Fibroblast of villous mesenchyme (primary cell): ENCODE measurements around the gene FAM163B. TPM values are rescaled to one million over a fixed set of nuclear protein-coding genes. Genes with fewer than 3 reads are reported as not detected.

ENCODE experiments used
- DNase-seq: peaks from one replicate; pipeline ENCODE4 v3.0.0-alpha.2; 2010; ENCODE audit warnings: low read depth
- H3K4me3 ChIP-seq: 2 replicates; pipeline ENCODE4 v1.5.1; 2011; ENCODE audit warnings: low read depth, mild to moderate bottlenecking, low read length
- CTCF ChIP-seq: IDR thresholded peaks from 2 replicates; pipeline ENCODE4 v1.5.1; 2012; ENCODE audit warnings: low read depth, mild to moderate bottlenecking, low read length; ENCODE audit not compliant: insufficient read depth
- total RNA-seq: library from RNA; depleted of rRNA; stranded (reverse); fragments of >200 nt; gene quantifications from 2 replicates; pipeline ENCODE4 v1.2.3, GENCODE V29; 2012

The FAM163B gene
- total RNA-seq, 1 donor: not detected

GRCh38 chr9:133616643-133617405 lies 7.6 kb upstream of the FAM163B start:
- TF ChIP-seq CTCF: no peak
- DNase-seq: no peak
- H3K4me3 ChIP-seq: no peak overlapping the region

GRCh38 chr9:133615606-133616188 lies 6.5 kb upstream of the FAM163B start:
- TF ChIP-seq CTCF: no peak
- DNase-seq: no peak

GRCh38 chr9:133615186-133615585 lies 6.0 kb upstream of the FAM163B start:
- DNase-seq: no peak
- H3K4me3 ChIP-seq: no peak overlapping the region

More at GRCh38 chr9:133615606-133616188, 6.5 kb upstream of the FAM163B start:
- H3K4me3 ChIP-seq: no peak overlapping the region

GRCh38 chr9:133614678-133615077 lies 5.5 kb upstream of the FAM163B start:
- TF ChIP-seq CTCF: no peak

More at GRCh38 chr9:133615186-133615585, 6.0 kb upstream of the FAM163B start:
- TF ChIP-seq CTCF: no peak

GRCh38 chr9:133614056-133614455 lies 4.9 kb upstream of the FAM163B start:
- TF ChIP-seq CTCF: no peak
- no peak for DNase-seq
- H3K4me3 ChIP-seq: no peak overlapping the region

More at GRCh38 chr9:133614678-133615077, 5.5 kb upstream of the FAM163B start:
- H3K4me3 ChIP-seq: no peak overlapping the region
- no peak for DNase-seq

- no peak for TF ChIP-seq CTCF
- DNase-seq: no peak
- no peak overlapping the region for H3K4me3 ChIP-seq
These were observed 4.2 kb upstream of the FAM163B start for GRCh38 chr9:133613432-133613831.
